Hepatocyte (in vitro differentiated cells): Measurements from ENCODE around the gene GNG13. TPM values are rescaled to one million over a fixed set of nuclear protein-coding genes. Genes with fewer than 3 reads are reported as not detected.
"Not testable (repeated sequence)": the region's sequence is repeated elsewhere in the genome, so short reads cannot be mapped to it uniquely, and the experiment has no call there.

Source experiments
- DNase-seq: peaks from one replicate; pipeline ENCODE4 v3.0.0-alpha.2; 2016; ENCODE audit warnings: low spot score
- H2AFZ ChIP-seq: fragments of 200-600 bp; sonication (generic); 2 replicates; pipeline ENCODE4 v1.6.0; 2016; ENCODE audit warnings: antibody characterized with exemption, mild to moderate bottlenecking
- H3K27ac ChIP-seq: fragments of 200-600 bp; sonication (generic); 2 replicates; pipeline ENCODE4 v1.5.1; 2016; ENCODE audit warnings: mild to moderate bottlenecking
- H3K27me3 ChIP-seq: fragments of 200-600 bp; sonication (generic); 2 replicates; pipeline ENCODE4 v1.6.1; 2016
- H3K36me3 ChIP-seq: fragments of 200-600 bp; sonication (generic); replicated peaks from 2 replicates; pipeline ENCODE4 v1.5.1; 2016; ENCODE audit warnings: low read depth; ENCODE audit not compliant: insufficient read depth
- H3K4me1 ChIP-seq: fragments of 200-600 bp; sonication (generic); 2 replicates; pipeline ENCODE4 v1.5.1; 2016; ENCODE audit warnings: mild to moderate bottlenecking, moderate library complexity; ENCODE audit not compliant: insufficient read depth
- H3K4me2 ChIP-seq: fragments of 200-600 bp; sonication (generic); 2 replicates; pipeline ENCODE4 v1.6.0; 2016
- H3K4me3 ChIP-seq: fragments of 200-600 bp; sonication (generic); 2 replicates; pipeline ENCODE4 v1.5.1; 2016; ENCODE audit warnings: mild to moderate bottlenecking
- H3K79me2 ChIP-seq: fragments of 200-600 bp; sonication (generic); 2 replicates; pipeline ENCODE4 v1.6.0; 2017; ENCODE audit warnings: mild to moderate bottlenecking
- H3K9me2 ChIP-seq: fragments of 200-600 bp; sonication (generic); replicated peaks from 2 replicates; pipeline ENCODE4 v1.6.0; 2017; ENCODE audit warnings: mild to moderate bottlenecking; ENCODE audit not compliant: insufficient read depth
- H3K9me3 ChIP-seq: fragments of 200-600 bp; sonication (generic); 2 replicates; pipeline ENCODE4 v1.5.1; 2016; ENCODE audit warnings: low read depth, mild to moderate bottlenecking
- H4K20me1 ChIP-seq: fragments of 200-600 bp; sonication (generic); 2 replicates; pipeline ENCODE4 v1.6.0; 2016; ENCODE audit warnings: mild to moderate bottlenecking; ENCODE audit not compliant: insufficient read depth, poor library complexity, severe bottlenecking
- CTCF ChIP-seq: fragments of 200-600 bp; sonication (generic); IDR thresholded peaks from 2 replicates; pipeline ENCODE4 v1.5.1; 2016; ENCODE audit warnings: antibody characterized with exemption, mild to moderate bottlenecking; ENCODE audit not compliant: poor library complexity
- EZH2 ChIP-seq: fragments of 200-600 bp; sonication (generic); IDR thresholded peaks from 2 replicates; pipeline ENCODE4 v1.6.1; 2016; ENCODE audit warnings: antibody characterized with exemption, mild to moderate bottlenecking, borderline replicate concordance
- EZH2phosphoT487 ChIP-seq: fragments of 200-600 bp; sonication (generic); IDR thresholded peaks from one replicate; pipeline ENCODE4 v1.6.1; 2018; ENCODE audit warnings: antibody characterized with exemption, mild to moderate bottlenecking, low read depth, moderate library complexity; ENCODE audit not compliant: unreplicated experiment, severe bottlenecking
- WGBS: methylation state at CpG from one replicate; pipeline ENCODE4 v1.1.6; 2016; ENCODE audit warnings: low lambda C conversion rate; ENCODE audit errors: missing lambda C conversion rate; 5-methylcytosine and 5-hydroxymethylcytosine counted together
- polyA plus RNA-seq: library from polyadenylated mRNA; unstranded; fragments of >200 nt; fragmentation: Nextera tagmentation; extraction: Ambion mirVana; gene quantifications from 2 replicates; pipeline ENCODE4 v1.2.1, GENCODE V29; 2016
- total RNA-seq: library from RNA; depleted of rRNA; stranded (reverse); fragments of >200 nt; gene quantifications from 2 replicates; pipeline ENCODE4 v1.2.3, GENCODE V29; 2014

The GNG13 gene
- total and polyA plus RNA-seq, 2 experiments from 2014 or later, result not detected

GRCh38 chr16:838741-839140 lies 38.2 kb upstream of the GNG13 start:
- TF ChIP-seq EZH2phosphoT487, result no peak
- no peak for TF ChIP-seq CTCF
- no peak for TF ChIP-seq EZH2
- no peaks in the 10 kb centered on the region for H3K4me1 ChIP-seq
- H3K4me2 ChIP-seq, result no peak overlapping the region
- H3K9me2 ChIP-seq, result no peaks in the 10 kb centered on the region
- no peaks in the 10 kb centered on the region for H3K9me3 ChIP-seq
- H3K36me3 ChIP-seq, result no peaks in the 10 kb centered on the region
- no peaks in the 10 kb centered on the region for H3K27me3 ChIP-seq
- DNase-seq, result no peak
- H2AFZ ChIP-seq, result no peak overlapping the region
- WGBS, result 88% methylated on average over 14 of the region's 14 CpGs
- no peaks in the 10 kb centered on the region for H3K79me2 ChIP-seq
- no peaks in the 10 kb centered on the region for H4K20me1 ChIP-seq
- no peak overlapping the region for H3K4me3 ChIP-seq
- no peak overlapping the region for H3K27ac ChIP-seq

DNA sequence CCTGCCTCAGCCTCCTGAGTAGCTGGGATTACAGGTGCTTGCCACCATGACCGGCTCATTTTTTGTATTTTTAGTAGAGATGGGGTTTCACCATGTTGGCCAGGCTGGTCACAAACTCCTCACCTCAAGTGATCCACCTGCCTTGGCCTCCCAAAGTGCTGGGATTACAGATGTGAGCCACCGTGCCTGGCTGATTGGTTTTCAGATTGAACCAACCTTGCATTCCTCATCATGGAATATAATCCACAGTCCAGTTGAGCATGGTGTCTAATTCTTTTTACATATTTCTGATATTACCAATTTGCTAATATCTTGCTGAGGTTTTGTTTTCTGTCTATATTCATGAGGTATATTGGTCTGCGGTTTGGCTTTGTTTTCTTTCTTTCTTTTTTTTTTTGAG lies 36.3 kb upstream of the GNG13 start:
- not testable (repeated sequence) for H3K4me1 ChIP-seq, H3K4me2 ChIP-seq, H3K79me2 ChIP-seq, H3K9me2 ChIP-seq, H3K36me3 ChIP-seq, H2AFZ ChIP-seq, DNase-seq, H3K4me3 ChIP-seq, H3K9me3 ChIP-seq, H3K27me3 ChIP-seq, H4K20me1 ChIP-seq, H3K27ac ChIP-seq
- 94% methylated on average over 3 of the region's 3 CpGs for WGBS

DNA sequence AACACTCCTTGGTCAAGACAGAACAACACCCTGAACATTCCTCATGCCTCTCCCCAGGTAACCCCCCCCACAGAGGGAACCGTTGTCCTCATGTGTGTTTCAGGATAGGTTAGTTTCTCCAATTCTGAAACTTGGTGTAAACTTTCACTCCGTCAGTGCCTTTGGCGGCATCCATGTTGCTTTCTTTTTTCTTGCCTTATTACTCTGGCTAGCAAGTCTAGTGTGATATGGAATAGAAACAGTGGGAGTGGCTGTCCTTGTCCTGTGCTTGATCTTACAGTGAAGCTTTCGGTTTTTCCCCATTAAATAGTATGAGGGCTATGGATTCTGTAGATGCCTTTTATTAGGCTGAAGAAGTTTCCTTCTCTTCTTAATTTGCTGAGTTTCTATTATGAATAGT lies 35.7 kb upstream of the GNG13 start:
- H2AFZ ChIP-seq, result no peak overlapping the region
- H3K27me3 ChIP-seq, result no peaks in the 10 kb centered on the region
- DNase-seq, result no peak
- H3K9me3 ChIP-seq, result no peaks in the 10 kb centered on the region
- H3K4me2 ChIP-seq, result no peak overlapping the region
- no peaks in the 10 kb centered on the region for H3K79me2 ChIP-seq
- H3K4me3 ChIP-seq, result no peak overlapping the region
- H4K20me1 ChIP-seq, result no peaks in the 10 kb centered on the region
- H3K36me3 ChIP-seq, result no peaks in the 10 kb centered on the region
- no peak for TF ChIP-seq CTCF
- TF ChIP-seq EZH2phosphoT487, result no peak
- no peak for TF ChIP-seq EZH2
- H3K9me2 ChIP-seq, result no peaks in the 10 kb centered on the region
- H3K4me1 ChIP-seq, result no peaks in the 10 kb centered on the region
- no peak overlapping the region for H3K27ac ChIP-seq
- 78% methylated on average over 4 of the region's 4 CpGs for WGBS

DNA sequence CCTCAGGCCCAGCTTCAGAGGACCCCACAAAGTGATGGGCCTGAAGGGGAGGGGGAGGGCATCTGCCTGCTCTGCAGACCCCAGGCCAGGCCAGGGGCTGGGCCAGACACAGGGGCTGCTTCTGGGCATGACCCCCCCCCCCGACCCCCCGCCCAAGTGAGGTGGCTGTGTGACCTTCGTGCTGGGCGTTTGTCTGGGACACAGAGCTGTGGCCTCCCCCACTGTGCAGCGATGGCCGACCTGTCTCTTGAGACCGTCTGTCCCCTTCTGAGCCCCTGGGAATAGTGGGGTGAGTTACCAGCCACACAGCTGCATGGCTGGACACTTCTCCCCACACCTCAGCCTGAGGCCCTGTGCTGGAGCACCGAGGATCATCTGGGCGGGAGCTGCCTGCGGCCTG lies 34.8 kb upstream of the GNG13 start:
- H3K9me3 ChIP-seq, result no peaks in the 10 kb centered on the region
- TF ChIP-seq CTCF, result no peak
- TF ChIP-seq EZH2phosphoT487, result no peak
- TF ChIP-seq EZH2, result no peak

More for the DNA sequence above, 34.8 kb upstream of the GNG13 start:
- H3K79me2 ChIP-seq, result no peaks in the 10 kb centered on the region
- H3K27ac ChIP-seq, result no peak overlapping the region
- H3K4me3 ChIP-seq, result no peak overlapping the region
- no peak for DNase-seq
- no peaks in the 10 kb centered on the region for H4K20me1 ChIP-seq
- no peaks in the 10 kb centered on the region for H3K4me1 ChIP-seq
- H3K27me3 ChIP-seq, result no peaks in the 10 kb centered on the region
- no peaks in the 10 kb centered on the region for H3K9me2 ChIP-seq
- WGBS, result 95% methylated on average over 10 of the region's 10 CpGs
- no peaks in the 10 kb centered on the region for H3K36me3 ChIP-seq
- no peak overlapping the region for H2AFZ ChIP-seq
- H3K4me2 ChIP-seq, result no peak overlapping the region
